HK-2 (cell line): ENCODE measurements around the gene ZYX.

Experiments
- DNase-seq: peaks from one replicate; pipeline ENCODE4 v3.0.0-alpha.2; 2018; ENCODE audit not compliant: unreplicated experiment

Gene ZYX

GRCh38 chr7:143362131-143363015, 18.8 kb upstream of the ZYX start, which contains the start of gene FAM131B:
Gene FAM131B (minus strand): TSS chr7:143362713. CDS start chr7:143362603, 110 bp downstream.
- DNase-seq: no peak

DNA sequence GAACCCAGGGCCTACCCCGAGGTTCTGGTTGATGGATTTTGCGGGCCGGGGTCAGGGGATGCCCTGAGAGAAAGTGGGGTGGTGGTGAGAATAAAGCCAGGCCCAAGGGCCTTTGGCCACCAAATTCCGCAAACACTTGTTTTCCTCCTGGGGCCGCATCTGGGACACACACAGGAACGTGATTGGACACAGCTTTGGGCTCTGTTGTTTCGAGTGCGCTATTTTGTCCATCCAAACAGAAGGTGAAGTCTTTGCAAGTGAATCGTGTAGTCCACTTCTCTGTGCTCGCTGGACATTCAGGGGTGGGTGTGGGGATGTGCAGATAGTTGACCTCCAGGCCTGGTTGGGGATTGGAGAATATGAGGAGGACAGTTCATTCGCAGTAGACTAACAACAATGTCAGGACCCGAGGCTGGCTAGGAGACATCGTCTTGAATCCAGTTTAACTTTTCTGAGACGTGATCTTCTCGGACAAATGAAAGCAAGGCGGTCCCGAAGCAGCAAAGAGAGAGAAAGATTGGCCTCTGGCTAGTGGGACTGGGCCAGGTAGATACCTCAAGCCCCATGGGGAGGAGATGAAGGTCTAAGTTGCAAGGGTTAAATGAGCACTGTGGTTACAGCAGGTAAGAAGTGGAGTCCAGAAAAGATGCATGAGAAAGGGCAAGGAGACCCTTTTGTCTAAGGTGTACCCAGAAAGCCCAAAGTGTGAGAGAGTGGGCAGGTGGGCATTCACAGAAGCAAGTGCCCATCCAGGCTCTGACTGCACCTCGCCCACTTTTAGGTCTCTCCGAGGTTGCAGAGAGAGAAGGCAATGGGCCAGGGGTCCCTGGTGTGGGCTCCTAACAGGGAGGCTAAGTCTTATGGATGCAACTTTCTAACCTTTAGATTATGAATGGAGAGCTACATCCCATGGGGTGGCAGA, 17.9 kb upstream of the ZYX start:
- DNase-seq: no peak

DNA sequence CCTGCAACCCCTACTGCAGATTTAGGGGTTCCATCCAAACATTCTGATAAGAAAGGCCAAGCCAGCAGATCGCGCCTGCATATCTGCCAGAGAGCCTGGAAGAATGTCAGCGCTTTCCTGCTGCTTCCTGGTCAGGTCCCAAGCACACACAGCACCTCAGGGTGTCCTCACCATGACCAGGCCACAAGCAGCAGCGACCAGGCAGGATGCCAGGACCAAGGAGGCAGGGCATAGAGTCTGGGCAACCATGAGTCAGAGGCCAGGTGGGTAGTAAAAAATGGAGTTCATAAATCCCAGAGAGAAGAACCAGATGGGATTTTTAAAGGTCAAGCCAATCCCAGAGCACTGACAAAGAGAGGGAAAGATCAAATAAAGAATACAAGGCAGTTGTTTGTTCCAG, 13.2 kb upstream of the ZYX start:
- peak; percentile 53 for DNase-seq

GRCh38 chr7:143368387-143368786, 12.8 kb upstream of the ZYX start:
- no peak for DNase-seq

DNA sequence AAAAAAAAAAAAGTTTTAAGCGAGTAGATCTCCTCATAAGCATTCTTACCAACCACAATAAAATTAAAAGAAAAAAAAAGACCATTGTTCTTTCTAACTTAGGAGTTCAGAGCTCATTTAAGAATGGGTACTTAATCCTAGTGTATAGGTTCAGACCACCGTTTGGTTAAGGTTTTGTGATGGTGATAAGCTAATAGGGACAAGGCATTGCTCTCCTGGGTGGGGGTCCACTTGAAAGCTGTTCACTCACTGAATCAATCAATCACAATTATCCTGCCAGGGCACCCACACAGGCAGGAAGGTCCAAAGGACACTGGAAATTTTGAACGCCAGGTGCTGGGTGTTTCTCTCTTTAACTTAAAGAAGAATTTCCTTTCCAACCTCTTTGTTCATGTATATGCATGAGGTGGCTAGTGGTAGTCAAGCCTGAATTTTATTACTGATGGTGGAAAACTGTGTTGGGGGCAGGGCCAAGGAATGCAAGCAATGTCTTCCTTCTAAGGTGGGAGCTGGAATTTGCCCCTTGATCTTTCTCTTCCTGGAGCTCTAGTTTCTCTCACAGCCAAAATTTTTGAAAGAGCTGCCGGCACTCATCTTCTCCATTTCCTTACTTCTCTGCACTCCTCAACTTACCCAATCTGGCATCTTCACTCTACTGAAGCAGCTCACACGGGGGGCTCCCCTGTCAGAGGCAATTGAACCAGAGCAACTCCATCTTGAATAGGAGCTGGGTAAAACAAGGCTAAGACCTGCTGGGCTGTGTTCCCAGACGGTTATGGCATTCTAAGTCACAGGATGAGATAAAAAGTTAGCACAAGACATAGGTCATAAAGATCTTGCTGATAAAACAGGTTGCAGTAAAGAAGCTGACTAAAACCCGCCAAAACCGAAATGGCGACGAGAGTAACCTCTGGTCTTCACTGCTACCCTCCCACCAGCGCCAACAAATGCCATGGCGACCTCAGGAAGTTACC, 11.2 kb upstream of the ZYX start:
- DNase-seq: no peak

DNA sequence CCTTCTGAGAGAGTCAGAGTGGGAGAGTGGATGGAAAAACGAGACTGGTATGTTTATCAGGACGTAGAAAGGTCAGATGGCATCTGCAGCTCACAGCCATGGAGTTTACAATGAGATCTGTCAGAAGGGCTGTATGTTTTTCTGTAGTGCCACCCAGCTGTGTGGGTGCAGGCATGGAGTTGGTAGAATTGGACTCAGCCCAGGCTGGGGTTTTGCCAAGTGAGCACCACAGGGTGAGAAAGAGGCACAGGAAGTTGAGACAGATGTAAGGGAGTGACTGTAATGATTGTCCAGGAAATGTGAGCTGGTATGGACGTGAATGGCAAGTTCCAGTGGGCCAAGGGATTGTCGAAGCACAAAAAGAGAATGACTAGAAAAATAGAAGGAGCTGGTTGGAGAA, 9.1 kb upstream of the ZYX start:
- no peak for DNase-seq

DNA sequence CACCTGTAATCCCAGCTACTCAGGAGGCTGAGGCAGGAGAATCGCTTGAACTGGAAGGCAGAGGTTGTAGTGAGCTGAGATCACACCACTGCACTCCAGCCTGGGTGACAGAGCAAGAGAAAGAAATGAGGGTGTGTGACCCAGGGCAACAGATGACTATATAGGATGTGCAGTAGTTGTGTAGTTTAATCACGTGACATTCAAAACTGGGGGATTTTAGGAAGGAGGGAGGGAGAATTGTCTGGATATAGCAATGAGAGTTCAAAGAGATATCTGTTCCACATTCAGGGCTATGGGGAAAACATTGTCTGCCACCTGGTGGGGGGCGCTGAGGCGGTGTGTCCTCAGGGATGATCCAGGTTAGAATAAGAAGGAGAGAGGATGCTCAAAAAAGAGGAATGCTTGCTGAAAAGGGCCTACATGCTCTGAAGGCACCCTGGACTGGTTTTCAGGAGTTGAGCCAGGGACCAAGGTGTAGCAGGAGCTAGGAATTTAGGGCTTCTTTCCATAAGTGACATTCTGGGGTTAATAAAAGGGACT, 7.8 kb upstream of the ZYX start:
- DNase-seq: no peak

DNA sequence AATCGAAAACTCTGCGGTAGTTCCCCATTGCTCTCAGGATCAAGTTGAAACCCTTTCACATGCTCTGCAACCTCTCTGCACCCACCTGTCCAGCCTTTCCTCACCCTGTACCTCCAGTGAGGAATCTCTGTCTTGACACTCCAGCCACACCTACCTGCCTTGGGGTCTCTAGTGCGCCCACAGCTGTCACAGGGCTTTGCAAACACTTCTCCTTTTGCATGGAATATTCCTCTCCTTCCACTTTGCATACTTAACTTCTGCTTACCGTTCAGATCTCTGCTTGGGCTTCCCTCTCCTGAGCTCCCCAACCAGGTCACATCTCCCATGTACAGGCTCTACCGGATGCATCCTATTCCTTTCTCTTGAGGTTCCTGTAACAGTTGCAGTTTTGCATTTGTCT, 6.6 kb upstream of the ZYX start:
- no peak for DNase-seq

- no peak for DNase-seq
Observed at GRCh38 chr7:143375298-143376034, 5.7 kb upstream of the ZYX start.

GRCh38 chr7:143376396-143376795, 4.7 kb upstream of the ZYX start:
- DNase-seq: no peak

DNA sequence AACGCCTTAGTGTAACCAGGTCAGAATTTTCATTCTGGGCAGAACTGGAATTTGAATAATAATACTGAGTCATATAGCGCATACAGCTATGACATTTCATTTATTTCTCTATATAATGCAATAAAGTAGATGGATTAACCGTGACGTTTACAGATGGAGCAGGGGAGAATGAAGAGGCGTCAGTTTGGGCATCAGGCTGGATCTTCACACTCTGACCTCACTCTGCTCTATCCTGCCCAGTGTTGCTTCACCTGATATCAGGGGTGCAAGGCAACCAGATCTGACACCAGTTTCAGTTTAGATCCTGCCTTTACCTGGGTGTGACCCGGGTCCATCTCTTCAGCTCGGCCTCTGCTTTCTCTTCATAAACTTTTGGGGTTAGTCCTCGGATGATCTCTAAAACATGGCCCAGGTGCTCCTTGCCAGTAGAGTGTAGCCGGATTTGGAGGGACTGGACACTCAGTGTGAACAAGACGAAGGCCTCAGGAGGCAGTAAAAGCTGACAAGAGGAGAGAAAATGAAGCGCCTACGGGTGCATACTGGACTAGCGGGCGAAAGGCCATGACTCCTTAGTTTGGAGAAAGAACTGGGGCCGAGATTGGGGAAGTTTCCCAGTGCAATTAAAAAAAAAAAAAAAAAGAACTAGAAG, 1.4 kb upstream of the ZYX start:
- no peak for DNase-seq

GRCh38 chr7:143380260-143380645, 892 bp upstream of the ZYX start:
- peak; percentile 87 for DNase-seq

GRCh38 chr7:143381427-143382125, 431 bp downstream of the ZYX start:
- DNase-seq: peak; percentile 60

- no peak for DNase-seq
Observed at GRCh38 chr7:143382126-143382790, 1.1 kb downstream of the ZYX start.

DNA sequence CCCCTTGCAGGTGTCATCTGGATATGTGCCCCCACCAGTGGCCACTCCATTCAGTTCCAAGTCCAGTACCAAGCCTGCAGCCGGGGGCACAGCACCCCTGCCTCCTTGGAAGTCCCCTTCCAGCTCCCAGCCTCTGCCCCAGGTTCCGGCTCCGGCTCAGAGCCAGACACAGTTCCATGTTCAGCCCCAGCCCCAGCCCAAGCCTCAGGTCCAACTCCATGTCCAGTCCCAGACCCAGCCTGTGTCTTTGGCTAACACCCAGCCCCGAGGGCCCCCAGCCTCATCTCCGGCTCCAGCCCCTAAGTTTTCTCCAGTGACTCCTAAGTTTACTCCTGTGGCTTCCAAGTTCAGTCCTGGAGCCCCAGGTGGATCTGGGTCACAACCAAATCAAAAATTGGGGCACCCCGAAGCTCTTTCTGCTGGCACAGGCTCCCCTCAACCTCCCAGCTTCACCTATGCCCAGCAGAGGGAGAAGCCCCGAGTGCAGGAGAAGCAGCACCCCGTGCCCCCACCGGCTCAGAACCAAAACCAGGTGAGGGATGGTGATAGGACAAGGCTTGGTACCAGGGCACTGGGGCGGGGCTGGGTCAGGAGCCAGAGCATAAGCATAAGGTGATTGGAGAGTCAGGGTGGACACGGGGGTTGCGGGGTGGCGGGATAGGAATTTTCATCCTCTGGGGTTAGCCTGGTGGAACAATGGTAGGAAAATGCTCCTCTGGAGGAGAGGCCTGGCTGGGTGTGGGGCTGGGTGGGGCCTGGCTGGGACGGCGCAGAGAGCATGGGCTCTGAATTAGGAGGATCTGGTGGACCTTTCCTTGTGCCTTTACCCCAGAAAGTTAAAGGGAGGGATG, 1.9 kb downstream of the ZYX start:
- DNase-seq: no peak

- DNase-seq: no peak
Observed at GRCh38 chr7:143383642-143383957, 2.5 kb downstream of the ZYX start.

DNA sequence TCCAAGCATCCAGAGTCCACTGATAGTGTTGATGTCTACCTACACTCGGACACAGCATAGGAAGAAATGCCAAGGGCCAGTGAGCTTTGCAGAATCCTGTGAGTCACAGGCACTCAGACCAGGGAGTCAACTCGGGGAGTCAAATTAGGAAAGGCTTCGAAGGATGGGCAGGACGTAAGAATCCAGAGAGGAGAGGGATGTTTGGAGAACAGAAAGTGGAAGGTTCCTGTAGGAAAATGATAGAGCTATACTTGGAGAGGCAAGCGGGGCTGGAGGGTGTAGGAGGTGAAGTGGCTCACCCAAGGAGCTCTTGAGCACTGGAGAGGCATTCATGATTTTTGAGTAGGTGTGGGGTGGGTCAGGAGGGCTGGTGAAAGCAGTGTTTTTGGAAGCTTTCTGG, 3.0 kb downstream of the ZYX start:
- DNase-seq: peak; percentile 30
